ENCODE data around the gene SLC25A36. TPM values are rescaled to one million over a fixed set of nuclear protein-coding genes. Genes with fewer than 3 reads are reported as not detected.
A peak's percentile ranks its signal among the peaks of the same experiment; 100 is the strongest.

Gene SLC25A36
- 100 to 1,000 TPM in 2 of 8 experiments, 10 to 100 TPM in 6; 40.3 to 147 (median 74.7) TPM for total RNA-seq

DNA sequence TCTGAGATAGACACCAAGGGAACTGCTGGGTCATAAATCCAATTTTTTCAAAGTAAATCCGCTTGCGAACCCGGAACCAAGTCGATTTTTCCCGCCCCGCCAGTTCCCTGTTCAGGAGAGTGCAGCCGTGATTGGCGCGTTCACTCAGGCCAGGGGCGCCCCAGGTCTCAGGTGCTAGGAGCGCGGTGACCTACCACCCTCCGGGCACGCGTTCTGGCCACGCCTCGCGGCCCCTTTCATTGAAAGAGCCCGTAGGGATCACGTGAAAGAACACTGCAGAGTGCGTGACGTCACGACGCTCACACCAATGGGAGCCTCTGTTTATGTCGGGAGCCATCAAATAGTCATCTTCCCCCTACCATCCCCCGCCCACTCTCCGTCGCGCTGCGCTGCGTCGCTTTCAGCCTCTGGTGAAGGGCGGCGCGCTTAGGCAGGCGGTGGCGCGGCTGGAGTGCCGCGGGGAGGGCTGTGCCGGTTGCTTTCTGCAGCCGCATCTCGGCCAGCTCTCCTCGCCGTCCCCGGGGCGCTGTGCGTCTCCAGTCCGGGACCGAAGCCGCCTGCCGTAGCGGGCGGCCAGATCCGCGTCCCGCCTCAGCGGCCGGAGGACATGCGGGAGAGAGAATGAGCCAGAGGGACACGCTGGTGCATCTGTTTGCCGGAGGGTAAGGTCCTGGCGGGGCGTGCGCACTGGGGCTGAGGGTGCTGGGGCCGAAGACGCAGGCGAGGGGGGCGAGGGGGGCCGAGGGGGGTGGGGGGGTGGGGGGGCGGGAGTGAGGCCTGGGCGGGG lies at the start of gene SLC25A36:
Gene SLC25A36 (plus strand): TSS at position 403 of the 787 bp plus-strand sequence. CDS start 219 bp downstream, at position 622.
- in situ Hi-C loops (cut with MboI; ENCODE audit: low pct_unique_long_range_greater_than_20kb in 2 of 9, low sequenced_read_pairs in 9 of 9, unreplicated experiment in 9 of 9), result no loop called here
- 0% methylated on average over 2 to 9 of the region's 72 CpGs; no CpG with 5 or more reads in 4 of the 10 experiments for WGBS, 10 experiments
- H3K4me1 ChIP-seq (replicated peaks in 1 of 2), result peaks cover 2 to 20% of the 10 kb centered on the region in 2 donors

DNA sequence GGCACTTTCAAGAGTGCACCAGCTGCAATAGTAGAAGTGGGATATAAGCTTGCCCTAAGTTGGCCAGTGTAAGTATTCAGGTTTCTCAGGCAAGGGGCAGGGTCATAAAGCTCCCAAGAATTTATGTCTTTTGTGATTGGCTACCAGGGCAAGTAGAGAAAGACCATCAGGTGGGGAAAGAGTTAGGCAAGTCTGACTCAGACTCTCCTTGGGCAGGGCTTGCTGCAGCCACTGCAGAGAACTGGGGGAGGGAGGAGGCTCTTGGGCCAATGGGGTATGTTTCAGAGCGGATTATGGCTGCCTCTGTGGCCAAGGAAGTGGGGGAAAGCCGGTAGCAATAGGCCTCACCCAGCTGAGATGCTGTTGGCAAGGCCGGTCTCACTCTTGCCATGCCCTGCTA lies 44.6 kb upstream of the SLC25A36 start:
- H3K27ac ChIP-seq, result no peak overlapping the region
- no peak overlapping the region for H3K4me3 ChIP-seq
- no peaks in the 10 kb centered on the region for H3K4me1 ChIP-seq (replicated peaks in 1 of 2)
- WGBS, 10 experiments, result 50 to 79% methylated on average over 2 to 3 of the region's 3 CpGs; no CpG with 5 or more reads in 8 of the 10 experiments
- in situ Hi-C loops (cut with MboI; ENCODE audit: low pct_unique_long_range_greater_than_20kb in 2 of 9, low sequenced_read_pairs in 9 of 9, unreplicated experiment in 9 of 9), result no loop called here
- ATAC-seq (replicated peaks in 6 of 8), result peak in 2 of 8 experiments; percentile 13 to 15

More for the DNA sequence above, at the start of gene SLC25A36:
- Histone ChIP-seq H3K4me3 (peak within 1 kb of the TSS; percentile 69 to 98 (median 92)), H3K27ac (peak within 1 kb of the TSS; percentile 96 to 97)
- peak; percentile 94 to 97 (median 96) for ATAC-seq (replicated peaks in 6 of 8)

DNA sequence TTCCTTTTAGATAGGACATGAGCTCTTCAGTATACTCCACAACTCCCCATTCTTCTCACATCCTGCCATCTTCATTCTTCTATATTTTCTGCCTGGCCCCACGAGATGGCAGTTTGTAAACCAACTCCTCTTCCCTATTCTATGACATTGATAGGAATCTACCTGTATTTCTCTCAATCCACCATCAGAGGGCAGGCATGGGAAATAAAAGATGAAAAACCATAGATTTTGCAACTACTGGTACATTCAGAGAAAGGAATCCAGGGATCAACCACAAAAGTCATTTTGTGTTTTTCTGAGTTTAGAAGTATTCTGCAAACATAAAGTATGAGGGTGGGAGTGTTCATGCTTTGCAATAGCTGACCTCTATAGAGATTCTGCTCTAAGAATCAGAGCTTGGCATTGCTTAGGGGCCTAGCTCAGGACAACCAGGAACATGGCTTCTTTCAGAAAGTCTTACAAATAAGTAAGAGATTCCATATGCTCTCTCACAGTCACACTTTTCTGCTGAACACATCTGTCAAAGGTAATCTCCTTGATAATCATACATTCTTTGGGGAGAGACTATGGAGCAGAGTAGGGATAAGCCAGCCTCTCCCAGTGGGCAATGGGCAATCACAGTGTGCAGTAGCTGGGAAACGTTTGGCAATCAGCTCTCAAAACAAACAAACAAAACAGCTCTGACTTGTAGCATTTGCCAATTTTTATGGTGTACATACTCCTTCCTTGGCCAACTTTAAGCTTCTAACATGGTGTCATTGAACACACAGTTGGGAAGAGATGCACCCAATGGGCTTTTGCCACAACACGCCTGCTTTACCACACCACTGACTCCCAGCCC lies 43.1 kb upstream of the SLC25A36 start:
- Histone ChIP-seq H3K27ac (no peak overlapping the region), H3K4me1 (replicated peaks in 1 of 2) (no peaks in the 10 kb centered on the region), H3K4me3 (no peak overlapping the region)
- in situ Hi-C loops (cut with MboI; ENCODE audit: low pct_unique_long_range_greater_than_20kb in 2 of 9, low sequenced_read_pairs in 9 of 9, unreplicated experiment in 9 of 9), result no loop called here
- ATAC-seq (replicated peaks in 6 of 8), result peak; percentile 35 to 85 (median 60)
- WGBS, 10 experiments, result 0 to 68% (median 40%) methylated on average over 1 to 3 of the region's 3 CpGs; no CpG with 5 or more reads in 1 of the 10 experiments

- H3K27ac ChIP-seq, result no peak overlapping the region
- no peaks in the 10 kb centered on the region for H3K4me1 ChIP-seq (replicated peaks in 1 of 2)
- H3K4me3 ChIP-seq, result no peak overlapping the region
- ATAC-seq (replicated peaks in 6 of 8), result peak in 3 of 8 experiments; percentile 76 to 91 (median 89)
- in situ Hi-C loops (cut with MboI; ENCODE audit: low pct_unique_long_range_greater_than_20kb in 2 of 9, low sequenced_read_pairs in 9 of 9, unreplicated experiment in 9 of 9), result no loop called here
- 86% methylated on average over 1 of the region's 1 CpG; no CpG with 5 or more reads in 9 of the 10 experiments for WGBS, 10 experiments
Measured at GRCh38 chr3:140899363-140899762, 42.3 kb upstream of the SLC25A36 start.

DNA sequence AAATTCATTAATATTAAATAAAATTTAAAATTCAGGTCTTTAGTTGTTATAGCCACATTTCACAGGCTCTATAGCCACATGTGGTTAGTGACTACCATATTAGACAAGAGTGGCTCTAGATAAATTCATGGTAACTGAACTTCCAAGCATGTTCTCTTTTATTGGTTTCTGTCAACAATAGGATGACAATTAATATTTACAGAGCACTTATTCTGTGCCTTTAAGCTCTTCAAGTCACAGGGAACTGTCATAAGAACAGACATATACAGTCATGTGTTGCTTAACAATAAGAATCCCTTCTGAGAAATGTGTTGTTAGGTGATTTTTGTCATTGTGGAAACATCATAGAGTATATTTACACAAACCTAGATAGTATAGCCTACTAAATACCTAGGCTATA lies 38.8 kb upstream of the SLC25A36 start:
- no peak overlapping the region for H3K4me3 ChIP-seq
- H3K27ac ChIP-seq, result no peak overlapping the region
- H3K4me1 ChIP-seq (replicated peaks in 1 of 2), result no peaks in the 10 kb centered on the region
- no peak for ATAC-seq (replicated peaks in 6 of 8)
- in situ Hi-C loops (cut with MboI; ENCODE audit: low pct_unique_long_range_greater_than_20kb in 2 of 9, low sequenced_read_pairs in 9 of 9, unreplicated experiment in 9 of 9), result no loop called here

GRCh38 chr3:140903196-140903595 lies 38.4 kb upstream of the SLC25A36 start:
- in situ Hi-C loops (cut with MboI; ENCODE audit: low pct_unique_long_range_greater_than_20kb in 2 of 9, low sequenced_read_pairs in 9 of 9, unreplicated experiment in 9 of 9), result no loop called here
- Histone ChIP-seq H3K4me1 (replicated peaks in 1 of 2) (no peaks in the 10 kb centered on the region), H3K27ac (no peak overlapping the region), H3K4me3 (no peak overlapping the region)
- ATAC-seq (replicated peaks in 6 of 8), result no peak

DNA sequence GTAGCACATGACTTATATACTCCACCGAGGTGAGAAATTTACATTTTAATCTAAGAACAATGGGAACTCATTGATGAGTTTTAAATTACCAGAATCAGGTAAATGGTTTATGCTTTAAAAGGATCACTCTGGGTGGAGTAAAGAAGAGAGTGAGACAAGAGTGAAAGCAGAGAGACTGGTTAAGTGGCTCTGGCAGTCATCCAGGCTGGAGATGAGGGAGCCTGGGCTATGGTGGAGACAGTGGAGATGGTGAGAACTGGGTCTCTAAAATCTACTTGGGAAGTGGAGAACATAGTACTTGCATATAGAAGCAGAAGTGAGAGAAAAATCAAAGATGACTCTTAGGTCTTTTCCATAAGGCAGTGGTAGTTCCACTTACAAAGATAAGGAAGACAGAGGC lies 37.1 kb upstream of the SLC25A36 start:
- in situ Hi-C loops (cut with MboI; ENCODE audit: low pct_unique_long_range_greater_than_20kb in 2 of 9, low sequenced_read_pairs in 9 of 9, unreplicated experiment in 9 of 9), result no loop called here
- 0 to 80% (median 23%) methylated on average over 1 of the region's 1 CpG; no CpG with 5 or more reads in 4 of the 10 experiments for WGBS, 10 experiments
- no peaks in the 10 kb centered on the region for H3K4me1 ChIP-seq (replicated peaks in 1 of 2)
- H3K4me3 ChIP-seq, result no peak overlapping the region
- no peak for ATAC-seq (replicated peaks in 6 of 8)
- no peak overlapping the region for H3K27ac ChIP-seq

GRCh38 chr3:140905559-140905958 lies 36.1 kb upstream of the SLC25A36 start:
- ATAC-seq (replicated peaks in 6 of 8), result no peak
- H3K4me3 ChIP-seq, result no peak overlapping the region
- in situ Hi-C loops (cut with MboI; ENCODE audit: low pct_unique_long_range_greater_than_20kb in 2 of 9, low sequenced_read_pairs in 9 of 9, unreplicated experiment in 9 of 9), result no loop called here
- no peak overlapping the region for H3K27ac ChIP-seq
- 14 to 100% (median 79%) methylated on average over 1 to 2 of the region's 2 CpGs; no CpG with 5 or more reads in 3 of the 10 experiments for WGBS, 10 experiments
- no peaks in the 10 kb centered on the region for H3K4me1 ChIP-seq (replicated peaks in 1 of 2)

DNA sequence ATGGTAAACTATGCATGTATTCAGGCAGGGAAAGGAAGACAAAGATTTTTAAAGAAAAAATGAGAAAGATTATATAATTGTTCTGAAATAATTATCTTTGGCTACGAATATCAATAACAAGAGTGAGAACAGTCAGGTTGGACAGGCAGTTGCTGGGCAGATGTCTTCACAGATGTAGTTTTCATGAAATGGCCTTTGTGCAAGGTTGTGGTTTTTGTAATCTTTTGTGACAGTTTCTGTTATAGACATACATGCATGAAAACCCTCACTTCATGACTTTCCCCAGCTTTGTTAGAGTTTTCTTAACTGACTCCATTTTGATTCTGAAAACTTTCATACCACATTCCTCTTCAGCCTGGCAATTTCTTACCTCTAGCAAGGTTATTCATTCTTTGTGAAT lies 34.9 kb upstream of the SLC25A36 start:
- Histone ChIP-seq H3K4me3 (no peak overlapping the region), H3K4me1 (replicated peaks in 1 of 2) (no peaks in the 10 kb centered on the region), H3K27ac (no peak overlapping the region)
- no peak for ATAC-seq (replicated peaks in 6 of 8)
- in situ Hi-C loops (cut with MboI; ENCODE audit: low pct_unique_long_range_greater_than_20kb in 2 of 9, low sequenced_read_pairs in 9 of 9, unreplicated experiment in 9 of 9), result no loop called here
- WGBS, 10 experiments, result 0 to 100% (median 58%) methylated on average over 1 of the region's 1 CpG; no CpG with 5 or more reads in 3 of the 10 experiments

DNA sequence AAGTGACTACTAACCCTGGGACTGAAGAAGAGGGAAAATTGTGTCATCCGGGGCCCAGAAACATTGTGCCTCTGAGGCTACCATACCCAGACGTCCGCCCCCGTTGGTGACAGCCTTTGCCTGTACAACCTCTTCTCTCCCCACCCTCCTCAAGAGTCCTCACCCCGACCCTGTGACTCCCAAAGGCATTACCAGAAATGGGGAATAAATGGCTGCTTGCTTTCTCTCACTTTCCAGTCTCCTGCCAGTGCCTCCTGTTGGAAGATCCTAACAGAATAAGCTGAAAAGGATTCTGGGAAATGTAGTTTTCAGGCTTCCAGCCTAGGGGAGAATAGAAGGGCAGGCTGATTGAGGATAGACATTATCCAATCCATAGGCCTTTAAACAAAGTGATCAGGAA lies 30.8 kb upstream of the SLC25A36 start:
- no peak overlapping the region for H3K27ac ChIP-seq
- in situ Hi-C loops (cut with MboI; ENCODE audit: low pct_unique_long_range_greater_than_20kb in 2 of 9, low sequenced_read_pairs in 9 of 9, unreplicated experiment in 9 of 9), result no loop called here
- H3K4me3 ChIP-seq, result no peak overlapping the region
- no peaks in the 10 kb centered on the region for H3K4me1 ChIP-seq (replicated peaks in 1 of 2)
- ATAC-seq (replicated peaks in 6 of 8), result peak in 3 of 8 experiments; percentile 35 to 80 (median 79)
- WGBS, 10 experiments, result 0 to 93% (median 48%) methylated on average over 1 to 5 of the region's 5 CpGs; no CpG with 5 or more reads in 4 of the 10 experiments

DNA sequence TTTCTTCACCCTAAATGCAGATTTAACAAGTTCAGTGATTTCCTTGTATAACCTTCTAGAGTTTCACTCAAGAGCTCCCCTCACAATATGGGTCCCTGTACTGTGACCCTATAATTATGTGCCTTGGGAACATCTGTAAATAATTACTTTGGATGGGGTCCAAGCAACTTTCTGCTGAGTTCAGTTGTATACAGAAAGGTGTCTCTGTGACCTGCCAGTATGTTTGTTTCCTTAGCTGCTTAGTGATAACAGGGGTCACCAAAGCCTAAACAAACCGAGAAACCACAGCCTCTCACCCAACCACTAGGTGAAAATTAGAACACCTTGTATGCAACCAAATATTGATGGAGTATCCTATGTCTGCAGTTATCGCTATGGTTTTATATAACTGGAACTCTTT lies 29.8 kb upstream of the SLC25A36 start:
- no peak for ATAC-seq (replicated peaks in 6 of 8)
- no peak overlapping the region for H3K4me3 ChIP-seq
- WGBS, 10 experiments, result 68 to 100% (median 100%) methylated on average over 1 to 2 of the region's 2 CpGs; no CpG with 5 or more reads in 2 of the 10 experiments
- no peak overlapping the region for H3K27ac ChIP-seq
- in situ Hi-C loops (cut with MboI; ENCODE audit: low pct_unique_long_range_greater_than_20kb in 2 of 9, low sequenced_read_pairs in 9 of 9, unreplicated experiment in 9 of 9), result no loop called here
- H3K4me1 ChIP-seq (replicated peaks in 1 of 2), result no peaks in the 10 kb centered on the region

GRCh38 chr3:140913728-140914127 lies 27.9 kb upstream of the SLC25A36 start:
- H3K27ac ChIP-seq, result no peak overlapping the region
- peak in 1 of 8 experiments; percentile 83 for ATAC-seq (replicated peaks in 6 of 8)
- no peaks in the 10 kb centered on the region for H3K4me1 ChIP-seq (replicated peaks in 1 of 2)
- WGBS, 10 experiments, result 58 to 100% (median 76%) methylated on average over 1 to 5 of the region's 5 CpGs; no CpG with 5 or more reads in 3 of the 10 experiments
- in situ Hi-C loops (cut with MboI; ENCODE audit: low pct_unique_long_range_greater_than_20kb in 2 of 9, low sequenced_read_pairs in 9 of 9, unreplicated experiment in 9 of 9), result no loop called here
- no peak overlapping the region for H3K4me3 ChIP-seq

DNA sequence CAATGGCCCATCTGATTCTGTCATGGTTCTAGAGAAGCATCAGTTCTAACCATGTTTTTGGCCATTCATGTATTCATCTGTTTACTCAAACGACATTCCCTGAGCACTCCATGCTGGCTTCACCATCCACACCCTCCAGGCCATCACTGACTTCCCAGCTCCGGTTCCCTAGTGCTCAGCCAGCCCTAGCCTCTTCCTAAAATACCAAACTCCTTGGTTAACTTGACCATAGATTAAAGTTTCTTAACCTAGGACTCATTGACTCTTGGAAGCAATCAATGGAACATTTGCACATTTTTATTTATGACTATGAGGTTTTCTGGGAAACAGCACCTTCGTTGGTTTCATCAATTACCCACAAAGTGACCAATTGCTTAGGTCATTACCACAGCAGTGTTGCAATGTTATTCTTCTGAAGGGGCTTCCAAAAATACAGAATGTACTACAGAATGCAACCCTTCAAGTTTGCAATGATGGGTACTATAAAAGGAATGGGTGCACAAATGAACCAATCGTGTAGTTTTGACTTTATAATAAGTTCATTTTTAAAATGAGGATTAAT lies 27.2 kb upstream of the SLC25A36 start:
- Histone ChIP-seq H3K4me3 (no peak overlapping the region), H3K27ac (no peak overlapping the region), H3K4me1 (replicated peaks in 1 of 2) (no peaks in the 10 kb centered on the region)
- in situ Hi-C loops (cut with MboI; ENCODE audit: low pct_unique_long_range_greater_than_20kb in 2 of 9, low sequenced_read_pairs in 9 of 9, unreplicated experiment in 9 of 9), result no loop called here
- no peak for ATAC-seq (replicated peaks in 6 of 8)
- WGBS, 10 experiments, result 4 to 86% (median 69%) methylated on average over 1 to 4 of the region's 4 CpGs; no CpG with 5 or more reads in 1 of the 10 experiments

Measured in motor neuron (in vitro differentiated cells).